ENCODE data around the gene VSX1.

The VSX1 gene

GRCh38 chr20:25079171-25079570 lies 2.8 kb downstream of the VSX1 start:
- no peak for TF ChIP-seq TAF1 (IDR thresholded peaks at IDR 0.05; ENCODE audit: borderline replicate concordance, insufficient read depth, low read length)

GRCh38 chr20:25078662-25079061 lies 3.3 kb downstream of the VSX1 start:
- TF ChIP-seq POLR2AphosphoS5 (IDR thresholded peaks at IDR 0.05; ENCODE audit: low read depth, low read length) (no peak), TAF1 (IDR thresholded peaks at IDR 0.05; ENCODE audit: borderline replicate concordance, insufficient read depth, low read length) (no peak), FOXP2 (optimal IDR thresholded peaks at IDR 0.05; ENCODE audit: borderline replicate concordance, extremely low read depth, extremely low read length, insufficient read depth) (no peak), SIN3A (IDR thresholded peaks at IDR 0.05; ENCODE audit: borderline replicate concordance, insufficient read depth, low read length) (no peak)
- TF ChIP-seq, protein P1, sequence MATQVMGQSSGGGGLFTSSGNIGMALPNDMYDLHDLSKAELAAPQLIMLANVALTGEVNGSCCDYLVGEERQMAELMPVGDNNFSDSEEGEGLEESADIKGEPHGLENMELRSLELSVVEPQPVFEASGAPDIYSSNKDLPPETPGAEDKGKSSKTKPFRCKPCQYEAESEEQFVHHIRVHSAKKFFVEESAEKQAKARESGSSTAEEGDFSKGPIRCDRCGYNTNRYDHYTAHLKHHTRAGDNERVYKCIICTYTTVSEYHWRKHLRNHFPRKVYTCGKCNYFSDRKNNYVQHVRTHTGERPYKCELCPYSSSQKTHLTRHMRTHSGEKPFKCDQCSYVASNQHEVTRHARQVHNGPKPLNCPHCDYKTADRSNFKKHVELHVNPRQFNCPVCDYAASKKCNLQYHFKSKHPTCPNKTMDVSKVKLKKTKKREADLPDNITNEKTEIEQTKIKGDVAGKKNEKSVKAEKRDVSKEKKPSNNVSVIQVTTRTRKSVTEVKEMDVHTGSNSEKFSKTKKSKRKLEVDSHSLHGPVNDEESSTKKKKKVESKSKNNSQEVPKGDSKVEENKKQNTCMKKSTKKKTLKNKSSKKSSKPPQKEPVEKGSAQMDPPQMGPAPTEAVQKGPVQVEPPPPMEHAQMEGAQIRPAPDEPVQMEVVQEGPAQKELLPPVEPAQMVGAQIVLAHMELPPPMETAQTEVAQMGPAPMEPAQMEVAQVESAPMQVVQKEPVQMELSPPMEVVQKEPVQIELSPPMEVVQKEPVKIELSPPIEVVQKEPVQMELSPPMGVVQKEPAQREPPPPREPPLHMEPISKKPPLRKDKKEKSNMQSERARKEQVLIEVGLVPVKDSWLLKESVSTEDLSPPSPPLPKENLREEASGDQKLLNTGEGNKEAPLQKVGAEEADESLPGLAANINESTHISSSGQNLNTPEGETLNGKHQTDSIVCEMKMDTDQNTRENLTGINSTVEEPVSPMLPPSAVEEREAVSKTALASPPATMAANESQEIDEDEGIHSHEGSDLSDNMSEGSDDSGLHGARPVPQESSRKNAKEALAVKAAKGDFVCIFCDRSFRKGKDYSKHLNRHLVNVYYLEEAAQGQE (IDR thresholded peaks at IDR 0.05; ENCODE audit: insufficient read depth in 1 of 2, low read depth in 2 of 2, low read length in 2 of 2), result no peak

- TF ChIP-seq TAF1 (IDR thresholded peaks at IDR 0.05; ENCODE audit: borderline replicate concordance, insufficient read depth, low read length) (no peak), FOXP2 (optimal IDR thresholded peaks at IDR 0.05; ENCODE audit: borderline replicate concordance, extremely low read depth, extremely low read length, insufficient read depth) (no peak), SIN3A (IDR thresholded peaks at IDR 0.05; ENCODE audit: borderline replicate concordance, insufficient read depth, low read length) (no peak), POLR2AphosphoS5 (IDR thresholded peaks at IDR 0.05; ENCODE audit: low read depth, low read length) (no peak)
- TF ChIP-seq, protein P1 (IDR thresholded peaks at IDR 0.05; ENCODE audit: insufficient read depth in 1 of 2, low read depth in 2 of 2, low read length in 2 of 2), result no peak
Measured at GRCh38 chr20:25077610-25078169, 4.3 kb downstream of the VSX1 start.

GRCh38 chr20:25076731-25077609 lies 5.0 kb downstream of the VSX1 start:
- TF ChIP-seq SIN3A (IDR thresholded peaks at IDR 0.05; ENCODE audit: borderline replicate concordance, insufficient read depth, low read length) (no peak), POLR2AphosphoS5 (IDR thresholded peaks at IDR 0.05; ENCODE audit: low read depth, low read length) (no peak), TAF1 (IDR thresholded peaks at IDR 0.05; ENCODE audit: borderline replicate concordance, insufficient read depth, low read length) (no peak), FOXP2 (optimal IDR thresholded peaks at IDR 0.05; ENCODE audit: borderline replicate concordance, extremely low read depth, extremely low read length, insufficient read depth) (no peak)
- TF ChIP-seq, protein P1 (IDR thresholded peaks at IDR 0.05; ENCODE audit: insufficient read depth in 1 of 2, low read depth in 2 of 2, low read length in 2 of 2), result no peak

DNA sequence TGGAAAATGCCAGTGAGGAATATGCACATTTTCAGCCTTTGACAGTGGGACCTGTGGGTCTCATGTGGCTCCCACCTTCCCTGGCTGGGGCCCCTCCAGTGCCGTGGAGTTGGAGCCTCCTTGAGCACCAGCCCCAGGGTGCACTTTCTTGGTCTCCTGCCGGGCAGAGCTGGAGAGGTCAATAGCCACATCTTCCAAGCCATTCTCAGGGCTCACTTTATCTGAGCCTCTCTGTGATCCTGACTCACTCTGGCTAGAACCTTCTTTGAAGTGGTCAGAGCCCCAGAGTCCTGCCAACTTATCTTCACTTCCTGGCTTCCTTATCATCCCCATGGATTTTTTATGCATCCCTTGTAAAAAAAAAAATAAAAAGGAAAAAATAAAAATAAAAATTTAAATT lies 5.7 kb downstream of the VSX1 start:
- TF ChIP-seq SIN3A (IDR thresholded peaks at IDR 0.05; ENCODE audit: borderline replicate concordance, insufficient read depth, low read length), result no peak
- TF ChIP-seq, protein P1 (IDR thresholded peaks at IDR 0.05; ENCODE audit: insufficient read depth in 1 of 2, low read depth in 2 of 2, low read length in 2 of 2), result no peak
- no peak for TF ChIP-seq TAF1 (IDR thresholded peaks at IDR 0.05; ENCODE audit: borderline replicate concordance, insufficient read depth, low read length)
- TF ChIP-seq FOXP2 (optimal IDR thresholded peaks at IDR 0.05; ENCODE audit: borderline replicate concordance, extremely low read depth, extremely low read length, insufficient read depth), result no peak
- no peak for TF ChIP-seq POLR2AphosphoS5 (IDR thresholded peaks at IDR 0.05; ENCODE audit: low read depth, low read length)

Data from PFSK-1 (cell line).